T follicular helper cell (primary cell): ENCODE results near the gene SGK1.
"Not testable (repeated sequence)": the region's sequence is repeated elsewhere in the genome, so short reads cannot be mapped to it uniquely, and the experiment has no call there.

Experiments
- DNase-seq: peaks from one replicate; pipeline ENCODE4 v3.0.0-alpha.2; 2020; ENCODE audit warnings: low read depth

Gene SGK1

GRCh38 chr6:134223796-134224420 lies 94.0 kb downstream of the SGK1 start:
- DNase-seq, result no peak

- DNase-seq, result no peak
These were observed 96.7 kb downstream of the SGK1 start for GRCh38 chr6:134221250-134221649.

GRCh38 chr6:134217798-134218140 lies 100.1 kb downstream of the SGK1 start:
- DNase-seq, result no peak

GRCh38 chr6:134217105-134217797 lies 100.7 kb downstream of the SGK1 start:
- no peak for DNase-seq

- no peak for DNase-seq
These were observed 101.5 kb downstream of the SGK1 start for GRCh38 chr6:134216301-134217010.

GRCh38 chr6:134213410-134213809 lies 104.5 kb downstream of the SGK1 start:
- DNase-seq, result not testable (repeated sequence)

GRCh38 chr6:134211297-134211696 lies 106.6 kb downstream of the SGK1 start:
- DNase-seq, result no peak

- DNase-seq, result no peak
These were observed 110.5 kb downstream of the SGK1 start for GRCh38 chr6:134207421-134207820.

- no peak for DNase-seq
These were observed 112.5 kb downstream of the SGK1 start for GRCh38 chr6:134205366-134205765.

- DNase-seq, result not testable (repeated sequence)
These were observed 113.2 kb downstream of the SGK1 start for GRCh38 chr6:134204759-134205158.

GRCh38 chr6:134204031-134204430 lies 113.9 kb downstream of the SGK1 start:
- DNase-seq, result no peak

- no peak for DNase-seq
These were observed 116.2 kb downstream of the SGK1 start for GRCh38 chr6:134201716-134202115.

- DNase-seq, result no peak
These were observed 117.9 kb downstream of the SGK1 start for GRCh38 chr6:134199848-134200606.

- no peak for DNase-seq
These were observed 119.8 kb downstream of the SGK1 start for GRCh38 chr6:134198093-134198492.

- DNase-seq, result not testable (repeated sequence)
These were observed 120.2 kb downstream of the SGK1 start for GRCh38 chr6:134197685-134198084.

GRCh38 chr6:134196568-134197193 lies 121.2 kb downstream of the SGK1 start:
- DNase-seq, result no peak

- DNase-seq, result no peak
These were observed 121.9 kb downstream of the SGK1 start for GRCh38 chr6:134195985-134196384.

- DNase-seq, result no peak
These were observed 122.6 kb downstream of the SGK1 start for GRCh38 chr6:134195164-134195906.

GRCh38 chr6:134193536-134194498 lies 124.1 kb downstream of the SGK1 start:
- no peak for DNase-seq

GRCh38 chr6:134192609-134193008 lies 125.3 kb downstream of the SGK1 start:
- not testable (repeated sequence) for DNase-seq
